GM04504 (cell line): Measurements from ENCODE around the gene CEP295NL.
"Not testable (repeated sequence)": the region's sequence is repeated elsewhere in the genome, so short reads cannot be mapped to it uniquely, and the experiment has no call there.

ENCODE experiments used
- DNase-seq: peaks from one replicate; pipeline ENCODE4 v3.0.0-alpha.2; 2012; ENCODE audit warnings: low read depth

CEP295NL gene

GRCh38 chr17:78886954-78887353, 16.0 kb downstream of the CEP295NL start:
- no peak for DNase-seq

GRCh38 chr17:78885956-78886355, 17.0 kb downstream of the CEP295NL start:
- DNase-seq, result no peak

DNA sequence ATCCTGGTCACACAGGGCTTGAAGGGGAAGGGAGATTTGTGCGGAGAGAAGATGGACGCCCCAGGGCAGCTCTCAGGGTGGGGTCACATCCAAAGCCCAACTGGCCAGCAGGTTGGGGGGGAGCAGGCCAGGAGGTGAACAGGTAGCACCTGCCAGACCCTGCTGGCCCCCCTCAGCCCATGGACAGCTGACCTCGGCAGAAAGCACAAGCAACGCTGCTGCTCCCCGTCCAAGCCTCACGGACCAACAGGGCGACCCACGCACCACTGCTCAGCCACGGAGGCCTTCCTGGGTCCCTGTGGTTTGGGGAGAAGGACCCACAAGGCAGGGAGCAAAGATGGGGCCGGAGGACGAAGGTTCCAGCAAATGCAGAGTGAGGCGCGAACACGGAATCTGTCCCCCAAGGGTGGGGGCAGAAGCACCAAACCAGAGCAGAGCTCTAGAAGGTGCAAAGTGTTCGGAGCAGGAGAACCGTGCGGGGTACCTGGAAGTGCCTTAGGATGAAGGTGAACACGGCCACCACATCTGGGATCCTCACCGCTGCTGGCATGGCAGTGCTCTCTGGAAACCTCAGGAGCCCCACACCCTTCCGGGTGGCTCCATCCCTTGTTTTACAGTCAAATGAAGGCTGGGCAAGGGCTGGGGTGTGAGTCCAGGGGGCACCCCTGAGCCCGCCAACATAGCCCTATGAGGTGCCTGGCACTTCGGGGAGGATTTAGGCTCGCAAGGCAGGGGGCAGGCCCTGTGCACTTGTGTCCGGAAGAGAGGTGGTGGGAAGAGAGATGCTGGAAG, 17.9 kb downstream of the CEP295NL start:
- DNase-seq, result no peak

DNA sequence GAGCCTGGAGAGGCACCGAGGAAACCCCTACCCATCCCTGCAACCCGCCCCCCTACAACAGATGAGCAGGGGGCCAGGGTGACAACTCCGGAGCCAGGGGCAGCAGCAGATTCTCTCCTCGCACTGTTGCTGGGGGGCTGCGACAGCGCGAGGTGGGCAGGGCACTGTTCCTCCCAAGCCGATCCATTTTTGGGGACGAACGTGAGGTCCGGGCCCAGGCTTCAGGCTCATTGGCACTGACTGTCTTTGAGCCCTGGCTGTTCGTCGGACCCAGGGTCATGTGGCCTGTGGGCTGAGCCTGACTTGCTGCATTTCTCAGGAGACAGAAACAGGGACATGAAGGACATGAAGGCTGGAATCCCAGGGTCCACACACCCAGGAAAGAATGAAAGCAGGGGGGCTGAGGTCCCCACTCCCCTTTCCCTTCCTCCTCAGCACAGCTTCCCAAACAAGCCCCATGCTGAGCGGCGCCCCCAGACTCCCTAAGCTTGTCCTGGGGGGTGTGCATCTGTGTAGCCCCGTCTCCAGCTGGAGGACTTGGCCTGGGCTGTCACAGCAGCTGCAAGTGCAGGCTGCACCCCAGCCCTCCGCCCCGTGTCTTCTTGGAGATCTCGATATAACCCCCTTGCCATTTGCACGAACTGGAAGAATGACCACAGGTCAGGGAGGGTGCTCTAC, 18.7 kb downstream of the CEP295NL start:
- DNase-seq, result no peak

- peak; percentile 91 for DNase-seq
These were observed 19.4 kb downstream of the CEP295NL start for GRCh38 chr17:78883533-78884131.

GRCh38 chr17:78883089-78883532, 19.9 kb downstream of the CEP295NL start:
- peak; percentile 83 for DNase-seq

DNA sequence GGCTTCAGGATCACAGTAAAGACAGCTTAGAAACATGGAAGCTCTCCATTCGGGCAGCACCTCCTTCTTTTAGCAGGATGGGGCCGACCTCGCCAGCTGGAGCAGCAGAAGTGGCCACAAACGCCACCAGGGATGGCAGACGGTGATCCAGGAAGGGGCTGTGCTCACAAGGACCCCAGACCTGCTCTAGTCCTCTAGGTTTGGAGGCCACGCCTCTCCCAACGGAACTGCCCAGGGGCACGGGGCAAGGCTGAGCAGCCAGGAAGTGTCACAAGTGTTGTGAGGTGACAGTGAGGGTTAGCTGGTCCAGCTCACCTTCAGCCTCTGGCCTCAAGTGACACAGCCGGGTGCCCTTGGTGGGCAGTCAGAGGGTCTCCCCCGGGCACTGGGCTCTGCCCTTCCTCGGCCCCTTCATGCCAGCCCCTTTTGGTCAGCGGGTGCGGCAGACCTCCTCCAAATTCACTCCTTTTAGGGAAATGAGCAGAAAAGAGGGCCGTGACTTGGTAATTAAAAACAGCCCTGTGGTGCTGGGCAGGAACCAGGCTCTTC, 20.4 kb downstream of the CEP295NL start:
- no peak for DNase-seq

GRCh38 chr17:78879635-78880186, 23.3 kb downstream of the CEP295NL start:
- peak; percentile 80 for DNase-seq

DNA sequence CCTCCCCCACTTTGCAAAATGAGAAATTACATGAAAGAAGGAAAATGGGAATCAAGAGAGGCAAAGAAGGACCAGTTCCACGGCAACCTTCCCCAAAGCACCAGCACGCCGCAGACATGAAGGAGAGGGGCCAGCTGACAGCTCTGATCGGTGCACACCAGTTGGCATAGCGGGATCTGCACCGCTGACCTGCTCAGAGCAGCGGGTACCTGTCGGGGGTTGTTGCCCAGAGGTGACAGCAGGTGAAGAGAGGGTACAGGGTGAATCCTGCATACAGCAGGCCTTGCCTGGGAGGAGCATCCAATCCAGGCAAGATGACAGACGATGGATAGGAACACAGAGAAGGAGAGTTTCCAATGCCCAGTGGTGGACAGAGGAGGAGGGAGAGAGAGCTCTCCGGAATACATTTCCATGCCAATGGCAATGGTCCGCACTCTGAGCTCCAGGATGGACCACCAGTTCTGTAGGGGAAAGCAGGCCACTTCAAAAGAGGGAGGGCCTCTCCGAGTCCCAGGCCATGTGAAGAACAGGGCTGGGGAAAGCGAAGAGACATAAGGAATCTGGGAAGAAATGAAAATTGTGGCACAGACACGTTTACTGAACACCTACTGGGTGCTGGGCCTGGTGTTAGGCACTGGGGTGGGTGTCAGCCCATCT, 24.0 kb downstream of the CEP295NL start:
- DNase-seq, result no peak

DNA sequence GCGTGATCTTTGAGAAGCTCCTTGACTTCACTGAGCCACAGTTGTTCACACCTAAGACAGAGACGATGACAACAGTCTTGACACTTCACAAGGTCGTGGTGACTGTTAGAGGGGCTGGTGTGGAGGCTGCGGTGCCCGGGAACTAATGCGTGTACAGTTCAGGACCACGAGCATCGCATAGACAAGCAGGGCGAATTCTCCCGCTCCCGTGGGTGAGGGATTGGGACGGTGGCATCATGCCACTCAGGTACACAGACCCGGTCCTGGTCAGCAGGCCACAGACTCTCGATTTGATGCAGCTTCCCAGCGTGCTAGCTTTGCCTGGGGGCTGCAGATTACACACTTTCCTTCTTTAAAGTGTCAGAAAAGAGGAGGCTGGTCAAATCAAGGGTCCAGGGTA, 24.7 kb downstream of the CEP295NL start:
- no peak for DNase-seq

- DNase-seq, result not testable (repeated sequence)
These were observed 26.0 kb downstream of the CEP295NL start for GRCh38 chr17:78876954-78877517.

DNA sequence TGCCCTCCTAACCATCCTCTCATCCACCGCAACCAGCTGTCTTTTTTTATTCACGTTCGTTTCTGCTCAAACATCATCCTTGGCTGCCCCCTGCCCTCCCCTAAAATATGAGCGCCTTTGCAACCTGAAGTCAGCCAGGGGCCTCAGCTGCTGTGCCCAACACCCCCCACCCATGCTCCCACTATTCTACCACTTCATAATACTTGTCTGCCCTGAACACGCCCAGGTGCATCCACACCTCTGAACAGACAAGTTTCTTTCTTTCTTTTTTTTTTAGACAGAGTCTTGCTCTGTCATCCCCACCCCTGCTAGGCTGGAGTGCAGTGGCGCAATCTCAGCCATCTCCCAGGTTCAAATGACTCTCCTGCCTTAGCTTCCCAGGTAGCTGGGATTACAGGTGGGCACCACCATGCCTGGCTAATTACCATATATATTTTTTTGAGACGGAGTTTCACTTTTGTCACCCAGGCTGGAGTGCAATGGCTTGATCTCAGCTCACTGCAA, 26.9 kb downstream of the CEP295NL start:
- no peak for DNase-seq

GRCh38 chr17:78875363-78876093, 27.5 kb downstream of the CEP295NL start:
- DNase-seq, result no peak

GRCh38 chr17:78873519-78874340, 29.3 kb downstream of the CEP295NL start:
- DNase-seq, result no peak

GRCh38 chr17:78872486-78872885, 30.5 kb downstream of the CEP295NL start:
- DNase-seq, result no peak

GRCh38 chr17:78870621-78871020, 32.4 kb downstream of the CEP295NL start:
- DNase-seq, result no peak

DNA sequence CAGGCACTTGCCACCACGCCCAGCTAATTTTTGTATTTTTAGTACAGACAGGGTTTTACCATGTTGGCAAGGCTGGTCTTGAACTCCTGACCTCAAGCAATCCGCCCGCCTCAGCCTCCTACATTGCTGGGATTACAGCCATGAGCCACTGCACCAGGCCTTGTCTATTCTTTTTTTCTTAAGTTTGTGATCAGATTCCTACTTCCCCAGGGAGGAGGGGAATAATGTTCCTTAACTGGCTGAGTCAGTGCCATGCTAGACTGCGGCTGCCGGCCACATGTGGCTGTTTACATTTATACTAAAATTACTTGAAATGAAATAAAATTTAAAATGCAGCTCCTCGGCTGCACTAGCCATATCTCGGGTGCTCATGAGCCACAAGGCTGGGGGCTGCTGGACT, 34.6 kb downstream of the CEP295NL start:
- DNase-seq, result peak; percentile 64

- DNase-seq, result not testable (repeated sequence)
These were observed 36.0 kb downstream of the CEP295NL start for GRCh38 chr17:78867046-78867445.

DNA sequence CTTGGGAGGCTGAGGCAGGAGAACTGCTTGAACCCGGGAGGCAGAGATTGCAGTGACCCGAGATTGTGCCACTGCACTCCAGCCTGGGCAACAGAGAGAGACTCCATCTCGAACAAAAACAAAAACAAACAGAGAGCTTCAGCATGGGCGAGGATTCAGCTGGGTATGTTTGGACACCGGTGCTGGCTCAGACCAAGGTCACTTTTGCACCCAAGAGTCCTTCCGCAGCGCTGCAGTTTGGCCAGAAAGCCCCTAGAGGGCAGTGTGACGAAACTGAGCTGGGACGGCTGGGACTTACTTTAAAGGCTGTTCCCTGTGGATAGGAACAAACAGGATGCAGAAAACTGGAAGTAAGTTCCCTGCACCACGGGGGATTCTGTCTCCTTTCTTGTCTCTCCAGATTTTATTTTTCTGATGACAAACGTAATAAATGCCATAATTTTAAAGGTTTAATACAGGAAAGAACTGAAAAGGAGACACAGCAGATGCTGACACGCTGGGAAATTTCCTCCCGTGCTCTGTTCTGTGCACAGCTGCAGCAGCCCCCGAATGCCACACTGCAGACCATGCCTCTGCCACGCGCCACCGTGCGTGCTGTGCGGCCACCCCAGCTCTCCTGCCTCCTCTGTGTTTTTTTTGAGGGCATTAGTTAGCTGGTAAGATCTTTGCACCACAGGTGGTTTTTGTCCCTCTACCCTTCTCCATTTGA, 37.2 kb downstream of the CEP295NL start:
- DNase-seq, result no peak
